ENCODE measurements around the gene JADE1.

GRCh38 chr4:128879283-128879682, 69.8 kb downstream of the JADE1 start:
- TF ChIP-seq CTCF (IDR thresholded peaks at IDR 0.05; ENCODE audit: low read depth, low read length) (no peak), POLR2A (IDR thresholded peaks at IDR 0.05; ENCODE audit: extremely low read depth, insufficient read length) (no peak)

All from NB4 (cell line).